22Rv1 (cell line): ENCODE data around the gene B4GALT6.

Experiments
- CTCF ChIP-seq: fragments of 450-650 bp; IDR thresholded peaks from 2 replicates; pipeline ENCODE4 v1.5.1; 2017; ENCODE audit warnings: mild to moderate bottlenecking
- ZFX ChIP-seq: fragments of 450-650 bp; IDR thresholded peaks from 2 replicates; pipeline ENCODE4 v1.6.1; 2017; ENCODE audit warnings: antibody characterized with exemption, borderline replicate concordance

- TF ChIP-seq CTCF (no peak), ZFX (no peak)
These were observed 53.8 kb downstream of the B4GALT6 start for GRCh38 chr18:31630549-31630948.
